ENCODE results near the gene RND2. TPM values are rescaled to one million over a fixed set of nuclear protein-coding genes. Genes with fewer than 3 reads are reported as not detected.
A peak's percentile ranks its signal among the peaks of the same experiment; 100 is the strongest.

RND2 gene
- total and polyA plus RNA-seq, 9 of the 15 experiments (the other 6 are each of a cell fraction or from before 2014, with no cell fraction given) = 0.15 to 1.9 (median 0.98) TPM

DNA sequence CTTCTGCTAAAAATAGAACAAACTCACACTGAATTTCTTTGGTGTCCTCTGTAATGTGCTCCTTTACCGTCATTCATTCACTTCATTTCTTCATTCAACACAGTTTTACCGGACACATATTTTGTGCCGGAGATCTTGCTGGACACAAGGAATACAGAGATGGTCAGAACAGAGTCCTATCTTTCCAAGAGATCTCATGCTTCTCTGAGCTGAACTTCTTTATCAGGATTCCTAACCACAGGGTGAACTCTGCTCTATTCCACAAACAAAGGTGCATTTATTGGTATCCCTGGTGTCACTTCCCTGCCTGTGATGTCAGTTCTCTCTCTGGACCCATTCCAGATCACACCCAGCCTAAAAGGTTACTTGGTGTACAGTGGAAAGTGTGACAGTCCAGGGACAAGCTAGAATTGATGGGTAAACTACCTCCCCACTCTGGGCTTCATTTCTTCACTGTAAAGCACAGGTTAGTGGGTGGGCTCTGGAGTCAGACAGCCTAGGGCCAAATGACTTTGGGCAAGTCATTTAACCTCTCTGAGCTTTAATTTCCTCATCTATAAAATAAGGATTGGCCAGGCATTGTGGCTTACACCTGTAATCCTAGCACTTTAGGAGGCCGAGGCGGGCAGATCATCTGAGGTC, 14.2 kb upstream of the RND2 start (continued):
- TF ChIP-seq JUND (IDR thresholded peaks at IDR 0.05; ENCODE audit: borderline replicate concordance, low read depth, low read length) (peak; percentile 17; the same call in 1 of the 2 replicates), JUND (tag; IDR thresholded peaks at IDR 0.05; ENCODE audit: borderline replicate concordance, low read depth, low read length) (peak; percentile 36; the same call in 1 of the 3 replicates), MIER1 (IDR thresholded peaks at IDR 0.05; ENCODE audit: low read depth) (no peak), ESRRA (IDR thresholded peaks at IDR 0.05; ENCODE audit: borderline replicate concordance, low read depth) (peak; percentile 64; the same call in 1 of the 2 replicates), ATF7 (IDR thresholded peaks at IDR 0.05) (peak; percentile 31; the same call in 1 of the 2 replicates), ZNF830 (CRISPR knock-in tag; IDR thresholded peaks at IDR 0.05) (no peak), CREM (IDR thresholded peaks at IDR 0.05; ENCODE audit: low read depth) (peak; percentile 34; the same call in 1 of the 2 replicates), ZNF780A (CRISPR knock-in tag; IDR thresholded peaks at IDR 0.05) (no peak), OTX1 (CRISPR knock-in tag; IDR thresholded peaks at IDR 0.05) (no peak), TEAD4 (IDR thresholded peaks at IDR 0.05; ENCODE audit: low read length) (peak; percentile 13; the same call in 1 of the 2 replicates), TEAD4 (CRISPR knock-in tag; IDR thresholded peaks at IDR 0.05; ENCODE audit: borderline replicate concordance) (no peak), NR2C1 (IDR thresholded peaks at IDR 0.05) (no peak), NR2C1 (tag; IDR thresholded peaks at IDR 0.05) (0 out of 2 replicates have a peak, but pooled peaks have one; percentile 48), MEF2A (IDR thresholded peaks at IDR 0.05; ENCODE audit: control insufficient read depth, low read depth, low read length) (peak; percentile 30; the same call in 1 of the 2 replicates), PML (IDR thresholded peaks at IDR 0.05; ENCODE audit: low read length) (no peak), CXXC5 (CRISPR knock-in tag; IDR thresholded peaks at IDR 0.05) (0 out of 2 replicates have a peak, but pooled peaks have one; percentile 12), HDAC8 (tag; IDR thresholded peaks at IDR 0.05) (no peak), EHMT2 (IDR thresholded peaks at IDR 0.05) (no peak), HDAC2 (IDR thresholded peaks at IDR 0.05) (no peak), MYBL2 (IDR thresholded peaks at IDR 0.05; ENCODE audit: low read depth) (no peak), MYBL2 (CRISPR knock-in tag; IDR thresholded peaks at IDR 0.05; ENCODE audit: borderline replicate concordance) (no peak), ETV5 (CRISPR knock-in tag; IDR thresholded peaks at IDR 0.05; ENCODE audit: low read depth) (no peak), NFIX (CRISPR knock-in tag; IDR thresholded peaks at IDR 0.05; ENCODE audit: low read depth) (0 out of 2 replicates have a peak, but pooled peaks have one; percentile 2), FOSL1 (tag; conservative IDR thresholded peaks at IDR 0.05) (peak; percentile 45)
- TF ChIP-seq, protein P1, sequence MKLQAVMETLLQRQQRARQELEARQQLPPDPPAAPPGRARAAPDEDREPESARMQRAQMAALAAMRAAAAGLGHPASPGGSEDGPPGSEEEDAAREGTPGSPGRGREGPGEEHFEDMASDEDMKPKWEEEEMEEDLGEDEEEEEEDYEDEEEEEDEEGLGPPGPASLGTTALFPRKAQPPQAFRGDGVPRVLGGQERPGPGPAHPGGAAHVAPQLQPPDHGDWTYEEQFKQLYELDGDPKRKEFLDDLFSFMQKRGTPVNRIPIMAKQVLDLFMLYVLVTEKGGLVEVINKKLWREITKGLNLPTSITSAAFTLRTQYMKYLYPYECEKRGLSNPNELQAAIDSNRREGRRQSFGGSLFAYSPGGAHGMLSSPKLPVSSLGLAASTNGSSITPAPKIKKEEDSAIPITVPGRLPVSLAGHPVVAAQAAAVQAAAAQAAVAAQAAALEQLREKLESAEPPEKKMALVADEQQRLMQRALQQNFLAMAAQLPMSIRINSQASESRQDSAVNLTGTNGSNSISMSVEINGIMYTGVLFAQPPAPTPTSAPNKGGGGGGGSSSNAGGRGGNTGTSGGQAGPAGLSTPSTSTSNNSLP (IDR thresholded peaks at IDR 0.05; ENCODE audit: borderline replicate concordance, low read depth, low read length) = no peak
- TF ChIP-seq, protein P2, sequence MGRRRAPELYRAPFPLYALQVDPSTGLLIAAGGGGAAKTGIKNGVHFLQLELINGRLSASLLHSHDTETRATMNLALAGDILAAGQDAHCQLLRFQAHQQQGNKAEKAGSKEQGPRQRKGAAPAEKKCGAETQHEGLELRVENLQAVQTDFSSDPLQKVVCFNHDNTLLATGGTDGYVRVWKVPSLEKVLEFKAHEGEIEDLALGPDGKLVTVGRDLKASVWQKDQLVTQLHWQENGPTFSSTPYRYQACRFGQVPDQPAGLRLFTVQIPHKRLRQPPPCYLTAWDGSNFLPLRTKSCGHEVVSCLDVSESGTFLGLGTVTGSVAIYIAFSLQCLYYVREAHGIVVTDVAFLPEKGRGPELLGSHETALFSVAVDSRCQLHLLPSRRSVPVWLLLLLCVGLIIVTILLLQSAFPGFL (CRISPR knock-in tag; IDR thresholded peaks at IDR 0.05) = no peak

All from K562 (cell line).